A673 (cell line): ENCODE measurements around the gene CHCHD3. TPM values are rescaled to one million over a fixed set of nuclear protein-coding genes. Genes with fewer than 3 reads are reported as not detected.

Experiments used
- BruUV-seq: library from RNA; stranded (reverse); fragments of 400-500 nt; replicated peaks from 2 replicates; lab custom pipeline; 2021; lab: Mats Ljungman, UMichigan
- CTCF ChIA-PET: fragments of 300-600 bp; sonication (Branson Sonifier 250); formaldehyde crosslinking; loops from one replicate; lab custom pipeline; 2022; ENCODE audit warnings: antibody characterized with exemption; lab: Charles Lee
- POLR2A ChIA-PET: fragments of 300-600 bp; sonication (Branson Sonifier 250); formaldehyde crosslinking; loops from one replicate; lab custom pipeline; 2022; ENCODE audit warnings: antibody characterized with exemption; ENCODE audit not compliant: low non-redundant PET; lab: Charles Lee
- DNase-seq: peaks from one replicate; pipeline ENCODE4 v3.0.0-alpha.2; 2015; ENCODE audit warnings: low spot score
- H3K27ac ChIP-seq: fragments of 200-600 bp; sonication (generic); 2 replicates; pipeline ENCODE4 v1.5.1; 2016; ENCODE audit warnings: mixed run types, low read depth, mild to moderate bottlenecking, mixed read lengths, antibody characterized with exemption, low read length; ENCODE audit not compliant: poor library complexity, severe bottlenecking
- H3K27me3 ChIP-seq: fragments of 200-600 bp; sonication (generic); replicated peaks from 2 replicates; pipeline ENCODE4 v1.6.1; 2017; ENCODE audit warnings: mixed run types, low read depth, mild to moderate bottlenecking, mixed read lengths, antibody characterized with exemption, low read length; ENCODE audit not compliant: insufficient read depth, poor library complexity
- H3K36me3 ChIP-seq: fragments of 200-600 bp; sonication (generic); 2 replicates; pipeline ENCODE4 v1.6.1; 2016; ENCODE audit warnings: mixed run types, mild to moderate bottlenecking, mixed read lengths, antibody characterized with exemption, low read length; ENCODE audit not compliant: insufficient read depth, poor library complexity, severe bottlenecking
- H3K4me1 ChIP-seq: fragments of 200-600 bp; sonication (generic); 2 replicates; pipeline ENCODE4 v1.6.1; 2017; ENCODE audit warnings: mixed run types, mild to moderate bottlenecking, mixed read lengths, antibody characterized with exemption, low read length; ENCODE audit not compliant: insufficient read depth, poor library complexity, severe bottlenecking
- H3K4me3 ChIP-seq: fragments of 200-600 bp; sonication (generic); 2 replicates; pipeline ENCODE4 v1.5.1; 2016; ENCODE audit warnings: low read depth, mixed run types, mild to moderate bottlenecking, mixed read lengths, low read length; ENCODE audit not compliant: poor library complexity, severe bottlenecking
- H3K9me3 ChIP-seq: fragments of 200-600 bp; sonication (generic); 2 replicates; pipeline ENCODE4 v1.6.1; 2016; ENCODE audit warnings: mixed run types, low read depth, mild to moderate bottlenecking, mixed read lengths, antibody characterized with exemption, low read length; ENCODE audit not compliant: poor library complexity, severe bottlenecking
- EZH2 ChIP-seq: fragments of 200-600 bp; sonication (generic); IDR thresholded peaks from 2 replicates; pipeline ENCODE4 v1.6.1; 2017; ENCODE audit warnings: borderline replicate concordance, low read depth, mild to moderate bottlenecking, mixed read lengths, antibody characterized with exemption, low read length; ENCODE audit not compliant: poor library complexity, severe bottlenecking
- intact Hi-C: fragments of 100-400 bp; cut with micrococcal nuclease; formaldehyde crosslinking; loops from one replicate; pipeline ENCODE4 v1.10.0; 2022; ENCODE audit not compliant: unreplicated experiment
- total RNA-seq: library from RNA; stranded (reverse); gene quantifications from 2 replicates; pipeline ENCODE4 v1.2.3, GENCODE V29; 2021
- TF ChIP-seq, protein P1 (sequence below): fragments of 300-800, 200-600 bp; sonication (generic); conservative IDR thresholded peaks from 2 replicates; pipeline ENCODE4 v1.5.1; 2017; ENCODE audit warnings: low read depth, mild to moderate bottlenecking, antibody characterized with exemption, low read length, moderate library complexity, mixed read lengths

The CHCHD3 gene
- total RNA-seq, 1 experiment from 2014 or later: 128 TPM

DNA sequence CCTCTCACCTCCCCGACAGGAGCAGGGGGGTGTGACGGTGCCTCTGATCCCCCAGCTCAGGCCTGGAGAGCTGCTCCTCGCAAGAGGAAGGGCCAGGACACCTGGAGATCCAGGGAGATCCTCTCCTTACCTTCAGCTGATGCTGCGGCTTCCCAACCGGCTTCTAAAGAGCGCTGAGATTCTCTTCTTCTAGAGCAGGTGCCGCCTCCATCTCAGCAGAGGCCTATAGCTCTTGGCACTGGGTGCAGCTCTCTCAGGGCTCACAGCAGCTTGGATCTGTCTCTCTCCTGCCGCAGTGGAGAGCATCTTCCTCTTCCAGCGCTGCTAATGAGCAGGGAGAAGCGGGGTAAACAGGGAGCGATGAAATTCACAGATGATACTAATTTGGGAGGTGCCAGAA, 316.0 kb downstream of the CHCHD3 start:
- Histone ChIP-seq H3K9me3 (peaks cover 9% of the 10 kb centered on the region), H3K36me3 (no peaks in the 10 kb centered on the region), H3K27me3 (no peaks in the 10 kb centered on the region), H3K4me1 (no peaks in the 10 kb centered on the region), H3K4me3 (no peak overlapping the region), H3K27ac (no peak overlapping the region)
- TF ChIP-seq, protein P1, sequence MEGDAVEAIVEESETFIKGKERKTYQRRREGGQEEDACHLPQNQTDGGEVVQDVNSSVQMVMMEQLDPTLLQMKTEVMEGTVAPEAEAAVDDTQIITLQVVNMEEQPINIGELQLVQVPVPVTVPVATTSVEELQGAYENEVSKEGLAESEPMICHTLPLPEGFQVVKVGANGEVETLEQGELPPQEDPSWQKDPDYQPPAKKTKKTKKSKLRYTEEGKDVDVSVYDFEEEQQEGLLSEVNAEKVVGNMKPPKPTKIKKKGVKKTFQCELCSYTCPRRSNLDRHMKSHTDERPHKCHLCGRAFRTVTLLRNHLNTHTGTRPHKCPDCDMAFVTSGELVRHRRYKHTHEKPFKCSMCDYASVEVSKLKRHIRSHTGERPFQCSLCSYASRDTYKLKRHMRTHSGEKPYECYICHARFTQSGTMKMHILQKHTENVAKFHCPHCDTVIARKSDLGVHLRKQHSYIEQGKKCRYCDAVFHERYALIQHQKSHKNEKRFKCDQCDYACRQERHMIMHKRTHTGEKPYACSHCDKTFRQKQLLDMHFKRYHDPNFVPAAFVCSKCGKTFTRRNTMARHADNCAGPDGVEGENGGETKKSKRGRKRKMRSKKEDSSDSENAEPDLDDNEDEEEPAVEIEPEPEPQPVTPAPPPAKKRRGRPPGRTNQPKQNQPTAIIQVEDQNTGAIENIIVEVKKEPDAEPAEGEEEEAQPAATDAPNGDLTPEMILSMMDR: no peak
- no peak for TF ChIP-seq EZH2
- DNase-seq: no peak
- ChIA-PET POLR2A (no interaction called here), CTCF (no interaction called here)
- BruUV-seq: no TSS peak
- intact Hi-C loops: no loop called here

DNA sequence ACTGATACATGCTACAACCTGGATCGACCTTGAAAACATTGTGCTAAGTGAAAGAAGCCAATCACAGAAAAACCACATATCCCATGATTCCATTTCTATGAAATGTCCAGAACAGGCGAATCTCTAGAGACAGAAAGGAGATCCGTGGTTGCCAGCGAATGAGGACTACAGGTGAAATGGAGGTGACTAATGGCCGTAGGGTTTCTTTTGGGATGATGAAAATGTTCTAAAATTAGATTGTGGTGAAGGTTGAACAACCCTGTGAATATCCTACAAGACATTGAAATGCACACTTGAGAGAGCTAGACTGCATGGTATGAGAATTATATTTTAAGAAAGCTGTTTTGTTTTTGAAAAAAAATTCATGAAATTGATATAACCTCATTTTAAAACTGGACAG, 317.1 kb downstream of the CHCHD3 start:
- DNase-seq: no peak
- H3K27ac ChIP-seq: no peak overlapping the region
- TF ChIP-seq EZH2: no peak
- TF ChIP-seq, protein P1: no peak
- H3K36me3 ChIP-seq: no peaks in the 10 kb centered on the region
- no TSS peak for BruUV-seq
- no peak overlapping the region for H3K4me3 ChIP-seq
- CTCF ChIA-PET: no interaction called here
- H3K9me3 ChIP-seq: peaks cover 9% of the 10 kb centered on the region
- H3K27me3 ChIP-seq: no peaks in the 10 kb centered on the region
- POLR2A ChIA-PET: no interaction called here
- intact Hi-C loops: no loop called here
- H3K4me1 ChIP-seq: no peaks in the 10 kb centered on the region

DNA sequence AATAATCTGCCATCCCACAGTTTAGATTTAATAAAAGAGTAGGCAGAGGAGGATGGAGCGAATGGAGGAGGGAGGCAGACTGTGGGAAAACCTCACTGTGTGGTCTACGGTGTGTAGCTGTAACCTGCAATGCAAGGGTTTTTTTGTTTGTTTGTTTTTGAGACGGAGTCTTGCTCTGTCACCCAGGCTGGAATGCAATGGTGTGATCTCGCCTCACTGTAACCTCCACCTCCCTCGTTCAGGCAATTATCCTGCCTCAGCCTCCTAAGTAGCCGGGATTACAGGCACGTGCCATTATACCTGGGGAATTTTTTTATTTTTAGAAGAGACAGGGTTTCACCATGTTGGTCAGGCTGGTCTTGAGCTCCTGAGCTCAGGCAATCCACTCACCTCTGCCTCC, 321.0 kb downstream of the CHCHD3 start:
- POLR2A ChIA-PET: no interaction called here
- DNase-seq: no peak
- no peaks in the 10 kb centered on the region for H3K36me3 ChIP-seq
- BruUV-seq: no TSS peak
- H3K27ac ChIP-seq: no peak overlapping the region
- TF ChIP-seq EZH2: no peak
- TF ChIP-seq, protein P1: no peak
- CTCF ChIA-PET: no interaction called here
- H3K4me3 ChIP-seq: no peak overlapping the region
- H3K4me1 ChIP-seq: no peaks in the 10 kb centered on the region
- no peaks in the 10 kb centered on the region for H3K9me3 ChIP-seq
- intact Hi-C loops: no loop called here
- no peaks in the 10 kb centered on the region for H3K27me3 ChIP-seq
